Transverse colon (tissue), 4 donors: Measurements from ENCODE around the gene SUN2. TPM values are rescaled to one million over a fixed set of nuclear protein-coding genes. Genes with fewer than 3 reads are reported as not detected.

ENCODE experiments used
- DNase-seq: peaks from one replicate; pipeline ENCODE4 v3.0.0-alpha.2; 2019
- H3K27ac ChIP-seq, 4 donors: fragments of 200-600 bp; sonication (generic); 2 replicates each; pipeline ENCODE4 v1.5.1; 2016 to 2018; ENCODE audit warnings: inconsistent platforms in 4 of 4
- H3K27me3 ChIP-seq: fragments of 200-600 bp; sonication (generic); 2 replicates; pipeline ENCODE4 v1.5.1; 2017; ENCODE audit warnings: inconsistent platforms
- H3K36me3 ChIP-seq, 4 donors: fragments of 200-600 bp; sonication (generic); 2 replicates each; pipeline ENCODE4 v1.5.1; 2017 to 2019; ENCODE audit warnings: inconsistent platforms in 4 of 4
- H3K4me1 ChIP-seq, 4 donors: fragments of 200-600 bp; sonication (generic); 2 replicates each; pipeline ENCODE4 v1.5.1; 2017 to 2020; ENCODE audit warnings: inconsistent platforms in 4 of 4
- H3K4me3 ChIP-seq, 4 donors: fragments of 200-600 bp; sonication (generic); 1 replicate in 1 of 4; 2 replicates in 3 of 4; pipeline versions ENCODE4 v1.5.1 to v1.6.1; 2017 to 2019; ENCODE audit warnings: inconsistent platforms in 4 of 4
- H3K9me3 ChIP-seq, 2 donors: fragments of 200-600 bp; sonication (generic); 2 replicates each; pipeline ENCODE4 v1.5.1; 2017 to 2019; ENCODE audit warnings: inconsistent platforms in 2 of 2
- CTCF ChIP-seq, 5 experiments: fragments of 200-600 bp in 3 of 5; fragments of 450-650 bp in 2 of 5; sonication (generic) in 3 of 5; IDR thresholded peaks; 1 replicate in 2 of 5; 2 replicates in 3 of 5; pipeline ENCODE4 v1.5.1; 2016 to 2017; ENCODE audit warnings: antibody characterized with exemption in 5 of 5, inconsistent platforms in 3 of 5, mild to moderate bottlenecking in 2 of 5, moderate library complexity in 1 of 5
- EP300 ChIP-seq: sonication (generic); formaldehyde crosslinking; IDR thresholded peaks from one replicate; pipeline ENCODE4 v1.6.1; 2017; ENCODE audit warnings: antibody characterized with exemption, low read depth
- POLR2A ChIP-seq: fragments of 450-650 bp; IDR thresholded peaks from one replicate; pipeline ENCODE4 v1.6.1; 2016; ENCODE audit warnings: antibody characterized with exemption, mild to moderate bottlenecking, moderate library complexity
- POLR2AphosphoS5 ChIP-seq, 3 donors: sonication (generic); formaldehyde crosslinking; IDR thresholded peaks; one replicate each; pipeline ENCODE4 v1.6.1; 2016; ENCODE audit warnings: antibody characterized with exemption in 3 of 3
- WGBS, 2 donors: methylation state at CpG; one replicate each; pipeline ENCODE4 v1.1.5; 2018; ENCODE audit warnings: low coverage in 1 of 2; 5-methylcytosine and 5-hydroxymethylcytosine counted together
- in situ Hi-C, 4 donors: fragments of 200-750 bp; cut with MboI; loops; one replicate each; pipeline versions ENCODE4 v1.15.0 to v1.15.1; 2017; ENCODE audit warnings: low sequenced_read_pairs in 3 of 4, low pct_ligation_motif_present in 1 of 4, low pct_unique_long_range_greater_than_20kb in 1 of 4
- intact Hi-C: fragments of 100-400 bp; cut with DNase I; formaldehyde crosslinking; loops from one replicate; pipeline ENCODE4 v1.15.1; 2023; ENCODE audit warnings: low total_unique reads
- total RNA-seq, 4 donors: library from RNA; depleted of rRNA; stranded (reverse); fragments of >200 nt; gene quantifications; one replicate each; pipeline ENCODE4 v1.1.0, GENCODE V29; 2016

The SUN2 gene
- total RNA-seq, 4 donors from 2014 or later, result 168 to 523 (median 216) TPM

GRCh38 chr22:38775656-38776055, 19.9 kb upstream of the SUN2 start:
- Histone ChIP-seq H3K27ac (no peak overlapping the region), H3K36me3 (peaks cover 0 to 3% (median 0%) of the 10 kb centered on the region in 4 donors), H3K9me3 (no peaks in the 10 kb centered on the region), H3K27me3 (no peaks in the 10 kb centered on the region), H3K4me1 (no peaks in the 10 kb centered on the region), H3K4me3 (no peak overlapping the region)
- DNase-seq, result no peak
- intact Hi-C loops (no loop called here), in situ Hi-C loops (no loop called here)
- TF ChIP-seq CTCF (IDR thresholded peaks at IDR 0.05) (no peak), EP300 (no peak), POLR2A (no peak), POLR2AphosphoS5 (IDR thresholded peaks at IDR 0.05) (no peak)
- 75% methylated on average over 13 of the region's 13 CpGs; no CpG with 5 or more reads in 1 of the 2 donors for WGBS, 2 donors

GRCh38 chr22:38774496-38775166, 18.8 kb upstream of the SUN2 start:
- Histone ChIP-seq H3K27ac (no peak overlapping the region), H3K4me1 (no peaks in the 10 kb centered on the region), H3K4me3 (no peak overlapping the region), H3K9me3 (no peaks in the 10 kb centered on the region), H3K36me3 (no peaks in the 10 kb centered on the region), H3K27me3 (no peaks in the 10 kb centered on the region)
- DNase-seq, result no peak
- intact Hi-C loops (no loop called here), in situ Hi-C loops (no loop called here)
- TF ChIP-seq CTCF (IDR thresholded peaks at IDR 0.05) (no peak), POLR2A (no peak), POLR2AphosphoS5 (IDR thresholded peaks at IDR 0.05) (no peak), EP300 (no peak)
- 76 to 86% methylated on average over 4 to 11 of the region's 11 CpGs for WGBS, 2 donors

- DNase-seq, result no peak
- Histone ChIP-seq H3K4me1 (peaks cover 0 to 3% (median 0%) of the 10 kb centered on the region in 4 donors), H3K9me3 (no peaks in the 10 kb centered on the region), H3K27me3 (no peaks in the 10 kb centered on the region), H3K4me3 (no peak overlapping the region), H3K27ac (no peak overlapping the region), H3K36me3 (no peaks in the 10 kb centered on the region)
- in situ Hi-C loops, result no loop called here
- intact Hi-C loops, result no loop called here
- 94 to 96% methylated on average over 4 of the region's 4 CpGs for WGBS, 2 donors
- TF ChIP-seq POLR2A, result no peak
- no peak for TF ChIP-seq CTCF (IDR thresholded peaks at IDR 0.05)
- TF ChIP-seq POLR2AphosphoS5 (IDR thresholded peaks at IDR 0.05), result no peak
- no peak for TF ChIP-seq EP300
Measured at GRCh38 chr22:38773363-38773946, 17.7 kb upstream of the SUN2 start.

GRCh38 chr22:38772623-38772873, 16.8 kb upstream of the SUN2 start:
- no peak for TF ChIP-seq POLR2AphosphoS5 (IDR thresholded peaks at IDR 0.05)
- TF ChIP-seq CTCF (IDR thresholded peaks at IDR 0.05), result no peak
- TF ChIP-seq POLR2A, result no peak
- no peak for TF ChIP-seq EP300
- 82% methylated on average over 8 of the region's 8 CpGs; no CpG with 5 or more reads in 1 of the 2 donors for WGBS, 2 donors
- in situ Hi-C loops, result no loop called here

More at GRCh38 chr22:38772623-38772873, 16.8 kb upstream of the SUN2 start:
- intact Hi-C loops, result no loop called here
- no peak for DNase-seq
- Histone ChIP-seq H3K36me3 (no peaks in the 10 kb centered on the region), H3K4me1 (peaks cover 0 to 3% (median 0%) of the 10 kb centered on the region in 4 donors), H3K9me3 (no peaks in the 10 kb centered on the region), H3K27me3 (no peaks in the 10 kb centered on the region), H3K4me3 (no peak overlapping the region), H3K27ac (no peak overlapping the region)
